H1 (cell line): ENCODE measurements around the gene NAV3. TPM values are rescaled to one million over a fixed set of nuclear protein-coding genes. Genes with fewer than 3 reads are reported as not detected.
A peak's percentile ranks its signal among the peaks of the same experiment; 100 is the strongest.

Experiments
- CTCF ChIA-PET: fragments of 300-600 bp; sonication (Branson Sonifier 250); formaldehyde crosslinking; loops from one replicate; lab custom pipeline; 2021; ENCODE audit not compliant: partially characterized antibody; lab: Charles Lee
- POLR2A ChIA-PET: fragments of 300-600 bp; sonication (Branson Sonifier 250); formaldehyde crosslinking; loops from one replicate; lab custom pipeline; 2021; ENCODE audit warnings: inconsistent platforms; ENCODE audit not compliant: partially characterized antibody; lab: Charles Lee
- DNase-seq, 2 experiments: peaks; one replicate each; pipeline versions ENCODE4 v3.0.0 to v3.0.0-alpha.2; 2010 to 2022; ENCODE audit warnings: low spot score in 2 of 2, low read depth in 1 of 2, mixed read lengths in 1 of 2
- FAIRE-seq: peaks from 2 replicates; lab custom pipeline; 2011; peaks lifted over from hg19 to GRCh38; lab: Jason Lieb, UNC
- H2AFZ ChIP-seq: 2 replicates; pipeline ENCODE4 v1.8.1; 2012; ENCODE audit warnings: low read length, inconsistent platforms
- H2AK5ac ChIP-seq: 2 replicates; pipeline ENCODE4 v1.6.1; 2013; ENCODE audit warnings: low read depth, low read length
- H2BK120ac ChIP-seq: replicated peaks from 2 replicates; pipeline ENCODE3; 2013; ENCODE audit warnings: low read depth, low read length, inconsistent platforms
- H2BK12ac ChIP-seq: 2 replicates; pipeline ENCODE4 v1.6.1; 2013; ENCODE audit warnings: low read depth, low read length
- H2BK15ac ChIP-seq: 2 replicates; pipeline ENCODE4 v1.6.1; 2013; ENCODE audit warnings: low read length
- H2BK20ac ChIP-seq: 2 replicates; pipeline ENCODE4 v1.6.1; 2013; ENCODE audit warnings: low read length
- H2BK5ac ChIP-seq: 2 replicates; pipeline ENCODE4 v1.6.1; 2013; ENCODE audit warnings: low read depth, low read length
- H3K14ac ChIP-seq: 2 replicates; pipeline ENCODE4 v1.6.1; 2013; ENCODE audit warnings: inconsistent platforms; ENCODE audit not compliant: insufficient read length
- H3K18ac ChIP-seq: 2 replicates; pipeline ENCODE4 v1.6.1; 2013; ENCODE audit warnings: low read length; ENCODE audit errors: extremely low read depth
- H3K23ac ChIP-seq: 2 replicates; pipeline ENCODE4 v1.6.1; 2013; ENCODE audit warnings: inconsistent platforms; ENCODE audit not compliant: insufficient read length
- H3K23me2 ChIP-seq: 2 replicates; pipeline ENCODE4 v1.6.1; 2013; ENCODE audit warnings: low read depth, low read length
- H3K27ac ChIP-seq: 2 replicates; pipeline ENCODE4 v1.6.1; 2011; ENCODE audit warnings: low read depth, low read length, inconsistent platforms
- H3K27me3 ChIP-seq, 4 experiments: replicated peaks in 1 of 4; 1 replicate in 1 of 4; 2 replicates in 3 of 4; pipeline versions ENCODE4 v1.6.1 to v1.8.1; 2011 to 2013; ENCODE audit warnings: low read length in 3 of 4, mild to moderate bottlenecking in 3 of 4, inconsistent platforms in 2 of 4, mixed read lengths in 2 of 4, moderate library complexity in 1 of 4; ENCODE audit not compliant: control insufficient read depth in 3 of 4, insufficient read depth in 3 of 4; ENCODE audit errors: extremely low read depth in 1 of 4
- H3K36me3 ChIP-seq, 4 experiments: 2 replicates each; pipeline versions ENCODE4 v1.6.1 to v1.8.1; 2011 to 2013; ENCODE audit warnings: mild to moderate bottlenecking in 4 of 4, low read length in 3 of 4, moderate library complexity in 2 of 4, control low read depth in 1 of 4, inconsistent platforms in 1 of 4; ENCODE audit not compliant: insufficient read depth in 4 of 4, control insufficient read depth in 2 of 4
- H3K4ac ChIP-seq: replicated peaks from 2 replicates; pipeline ENCODE3; 2013; ENCODE audit warnings: low read length, low read depth, mixed read lengths, inconsistent platforms; ENCODE audit not compliant: insufficient read length
- H3K4me1 ChIP-seq, 4 experiments: replicated peaks in 1 of 4; 1 replicate in 1 of 4; 2 replicates in 3 of 4; pipeline versions ENCODE4 v1.6.1 to v1.8.1; 2011 to 2013; ENCODE audit warnings: low read length in 3 of 4, inconsistent platforms in 2 of 4, mixed read lengths in 1 of 4; ENCODE audit not compliant: insufficient read depth in 4 of 4, control insufficient read depth in 3 of 4
- H3K4me2 ChIP-seq, 2 experiments: 2 replicates each; pipeline versions ENCODE4 v1.6.1 to v1.8.1; 2011 to 2013; ENCODE audit warnings: low read depth in 2 of 2, low read length in 2 of 2, control low read depth in 1 of 2, inconsistent platforms in 1 of 2, mild to moderate bottlenecking in 1 of 2; ENCODE audit not compliant: insufficient read depth in 1 of 2
- H3K4me3 ChIP-seq, 4 experiments: fragments of 200-600, 300-600 bp in 1 of 4; sonication (generic), shearing (Covaris generic), sonication (Bioruptor Twin) in 1 of 4; 2 replicates each; pipeline versions ENCODE4 v1.5.1 to v1.8.1; 2011 to 2016; ENCODE audit warnings: low read length in 4 of 4, low read depth in 3 of 4, control low read depth in 2 of 4, inconsistent platforms in 2 of 4, mild to moderate bottlenecking in 2 of 4, mixed read lengths in 1 of 4, moderate library complexity in 1 of 4; ENCODE audit not compliant: insufficient read depth in 2 of 4; ENCODE audit errors: extremely low read depth in 1 of 4
- H3K56ac ChIP-seq: replicated peaks from 2 replicates; pipeline ENCODE3; 2013; ENCODE audit warnings: low read depth, mild to moderate bottlenecking, mixed read lengths, low read length, inconsistent platforms; ENCODE audit not compliant: insufficient read length
- H3K79me1 ChIP-seq: 2 replicates; pipeline ENCODE4 v1.6.1; 2013; ENCODE audit warnings: low read depth, low read length, control low read depth
- H3K79me2 ChIP-seq, 2 experiments: 2 replicates each; pipeline versions ENCODE4 v1.6.1 to v1.8.1; 2012 to 2013; ENCODE audit warnings: low read length in 2 of 2, mild to moderate bottlenecking in 2 of 2, inconsistent platforms in 1 of 2; ENCODE audit not compliant: insufficient read depth in 2 of 2, control insufficient read depth in 1 of 2
- H3K9ac ChIP-seq, 4 experiments: replicated peaks in 1 of 4; 1 replicate in 1 of 4; 2 replicates in 3 of 4; pipeline versions ENCODE4 v1.6.1 to v1.8.1; 2011 to 2013; ENCODE audit warnings: low read depth in 3 of 4, low read length in 3 of 4, control low read depth in 2 of 4, mild to moderate bottlenecking in 2 of 4, moderate library complexity in 2 of 4, inconsistent platforms in 1 of 4; ENCODE audit errors: extremely low read depth in 1 of 4
- H3K9me3 ChIP-seq, 2 experiments: 2 replicates each; pipeline versions ENCODE4 v1.6.1 to v1.8.1; 2012 to 2013; ENCODE audit warnings: mild to moderate bottlenecking in 2 of 2, moderate library complexity in 2 of 2, control low read depth in 1 of 2, inconsistent platforms in 1 of 2, low read depth in 1 of 2, low read length in 1 of 2, mixed read lengths in 1 of 2; ENCODE audit not compliant: insufficient read depth in 2 of 2
- H4K20me1 ChIP-seq, 2 experiments: replicated peaks in 1 of 2; 2 replicates each; pipeline versions ENCODE3 to v1.8.1; 2011 to 2013; ENCODE audit warnings: inconsistent platforms in 2 of 2, low read length in 2 of 2, mild to moderate bottlenecking in 1 of 2; ENCODE audit not compliant: insufficient read depth in 2 of 2, control insufficient read depth in 1 of 2
- H4K5ac ChIP-seq: 2 replicates; pipeline ENCODE4 v1.6.1; 2013; ENCODE audit warnings: low read length, low read depth, mixed read lengths, inconsistent platforms; ENCODE audit not compliant: insufficient read length
- H4K8ac ChIP-seq: 2 replicates; pipeline ENCODE4 v1.8.0; 2013; ENCODE audit warnings: mild to moderate bottlenecking, moderate library complexity, low read length, inconsistent platforms; ENCODE audit not compliant: insufficient read depth; ENCODE audit errors: extremely low read depth
- H4K91ac ChIP-seq: replicated peaks from 2 replicates; pipeline ENCODE3; 2013; ENCODE audit warnings: low read length, mixed read lengths, inconsistent platforms; ENCODE audit not compliant: insufficient read length
- HDAC6 ChIP-seq: IDR thresholded peaks from one replicate; pipeline ENCODE4 v1.7.1; 2012; ENCODE audit warnings: low read depth, mild to moderate bottlenecking, inconsistent platforms, low read length, moderate library complexity
- KDM4A ChIP-seq: IDR thresholded peaks from one replicate; pipeline ENCODE4 v1.7.1; 2012; ENCODE audit warnings: low read depth, mild to moderate bottlenecking, moderate library complexity, low read length, inconsistent platforms; ENCODE audit not compliant: severe bottlenecking
- NRF1 ChIP-seq: IDR thresholded peaks from 2 replicates; pipeline ENCODE4 v1.6.1; 2011; ENCODE audit warnings: mild to moderate bottlenecking, low read depth, low read length, improper control_type of control experiment
- POU5F1 ChIP-seq: IDR thresholded peaks from 2 replicates; pipeline ENCODE4 v1.6.1; 2011; ENCODE audit warnings: low read depth, mild to moderate bottlenecking, low read length, moderate library complexity
- RAD21 ChIP-seq, 2 experiments: IDR thresholded peaks in 1 of 2; conservative IDR thresholded peaks in 1 of 2; 2 replicates each; pipeline ENCODE4 v1.6.1; 2011; ENCODE audit warnings: low read depth in 2 of 2, low read length in 2 of 2, improper control_type of control experiment in 1 of 2, inconsistent platforms in 1 of 2, mild to moderate bottlenecking in 1 of 2, moderate library complexity in 1 of 2
- SP1 ChIP-seq: IDR thresholded peaks from 2 replicates; pipeline ENCODE4 v1.6.1; 2011; ENCODE audit warnings: low read depth, low read length
- ZNF274 ChIP-seq: IDR thresholded peaks from 2 replicates; pipeline ENCODE4 v1.7.0; 2012; ENCODE audit warnings: low read length, borderline replicate concordance; ENCODE audit errors: extremely low read depth
- WGBS, 2 experiments: shearing (Covaris generic) in 1 of 2; methylation state at CpG; one replicate each; pipeline versions ENCODE4 v1.1.6 to v1.1.7; 2013 to 2015; ENCODE audit warnings: low lambda C conversion rate in 2 of 2, mixed read lengths in 2 of 2, inconsistent platforms in 1 of 2, low coverage in 1 of 2, missing lambda C conversion rate in 1 of 2; ENCODE audit not compliant: insufficient replicate concordance in 2 of 2, insufficient coverage in 1 of 2, insufficient read length in 1 of 2; ENCODE audit errors: extremely low coverage in 1 of 2, missing lambda C conversion rate in 1 of 2; 5-methylcytosine and 5-hydroxymethylcytosine counted together
- polyA plus RNA-seq, 7 experiments: library from polyadenylated mRNA; depleted of rRNA in 3 of 7; stranded (reverse) in 5 of 7; unstranded in 2 of 7; fragments of >200 nt in 5 of 7; fragments of 200-250 nt in 2 of 7; gene quantifications; 1 replicate in 5 of 7; 2 replicates in 1 of 7; 4 replicates in 1 of 7; pipeline versions ENCODE4 v1.2.1 to v1.2.3, GENCODE V29; 2011 to 2013; ENCODE audit warnings: missing spikeins in 2 of 7, mixed read lengths in 2 of 7
- total RNA-seq: library from RNA; stranded (reverse); fragmentation: NEBNext Ultra II Directional; extraction: Animal tissue kit (Norgen Biotek cat#: 25700); gene quantifications from 2 replicates; pipeline ENCODE4 v1.2.1, GENCODE V29; 2021
- TF ChIP-seq, protein P1 (sequence below): IDR thresholded peaks from 2 replicates; pipeline ENCODE4 v1.6.1; 2012; ENCODE audit warnings: low read length, inconsistent platforms

NAV3 gene
- total and polyA plus RNA-seq, 2 of the 8 experiments (the other 6 are each of a cell fraction or from before 2014, with no cell fraction given), result 0.47 to 5.0 TPM

GRCh38 chr12:78118036-78118435 lies 287.3 kb downstream of the NAV3 start:
- H3K4ac ChIP-seq, result no peak overlapping the region
- no peak for FAIRE-seq
- no peak overlapping the region for H2BK20ac ChIP-seq
- no peak overlapping the region for H3K14ac ChIP-seq
- no peak overlapping the region for H4K91ac ChIP-seq
- no peak overlapping the region for H3K27ac ChIP-seq
- H3K4me1 ChIP-seq, result no peaks in the 10 kb centered on the region
- H3K4me2 ChIP-seq, result no peak overlapping the region
- ChIA-PET POLR2A (no interaction called here), CTCF (interaction anchor here (0.9 to 3.4 kb wide), 6 partner anchors 12 to 121 kb away, joined by 3 to 17 read pairs (median 4); no protein-coding TSS in a partner anchor)
- H2AFZ ChIP-seq, result no peak overlapping the region
- H4K5ac ChIP-seq, result no peak overlapping the region
- no peak overlapping the region for H3K4me3 ChIP-seq
- H2BK5ac ChIP-seq, result no peak overlapping the region
- peak in 1 of 2 experiments; percentile 17 for DNase-seq
- no peak overlapping the region for H2BK15ac ChIP-seq
- no peaks in the 10 kb centered on the region for H3K79me1 ChIP-seq
- WGBS, 2 experiments, result 77% methylated on average over 6 of the region's 6 CpGs; no CpG with 5 or more reads in 1 of the 2 experiments
- H3K9me3 ChIP-seq, result peaks cover 9% of the 10 kb centered on the region in 2 experiments; a peak in 2 of 4 replicates
- no peak overlapping the region for H3K9ac ChIP-seq
- H3K27me3 ChIP-seq, result no peaks in the 10 kb centered on the region
- H2BK120ac ChIP-seq, result no peak overlapping the region
- no peak overlapping the region for H4K8ac ChIP-seq
- H3K23ac ChIP-seq, result no peak overlapping the region
- H3K18ac ChIP-seq, result no peak overlapping the region
- H2BK12ac ChIP-seq, result no peak overlapping the region
- no peaks in the 10 kb centered on the region for H3K79me2 ChIP-seq
- H2AK5ac ChIP-seq, result no peak overlapping the region
- no peak overlapping the region for H3K56ac ChIP-seq
- no peaks in the 10 kb centered on the region for H3K36me3 ChIP-seq
- H3K23me2 ChIP-seq, result no peaks in the 10 kb centered on the region
- no peaks in the 10 kb centered on the region for H4K20me1 ChIP-seq
- TF ChIP-seq RAD21 (IDR thresholded peaks at IDR 0.05 in 1 of 2, conservative IDR thresholded peaks at IDR 0.05 in 1 of 2; ENCODE audit: low read depth in 2 of 2, low read length in 2 of 2), result peak; percentile 41 to 53
- no peak for TF ChIP-seq NRF1
- no peak for TF ChIP-seq KDM4A
- no peak for TF ChIP-seq SP1
- no peak for TF ChIP-seq POU5F1
- no peak for TF ChIP-seq ZNF274
- TF ChIP-seq, protein P1, sequence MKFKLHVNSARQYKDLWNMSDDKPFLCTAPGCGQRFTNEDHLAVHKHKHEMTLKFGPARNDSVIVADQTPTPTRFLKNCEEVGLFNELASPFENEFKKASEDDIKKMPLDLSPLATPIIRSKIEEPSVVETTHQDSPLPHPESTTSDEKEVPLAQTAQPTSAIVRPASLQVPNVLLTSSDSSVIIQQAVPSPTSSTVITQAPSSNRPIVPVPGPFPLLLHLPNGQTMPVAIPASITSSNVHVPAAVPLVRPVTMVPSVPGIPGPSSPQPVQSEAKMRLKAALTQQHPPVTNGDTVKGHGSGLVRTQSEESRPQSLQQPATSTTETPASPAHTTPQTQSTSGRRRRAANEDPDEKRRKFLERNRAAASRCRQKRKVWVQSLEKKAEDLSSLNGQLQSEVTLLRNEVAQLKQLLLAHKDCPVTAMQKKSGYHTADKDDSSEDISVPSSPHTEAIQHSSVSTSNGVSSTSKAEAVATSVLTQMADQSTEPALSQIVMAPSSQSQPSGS, result no peak
- no peak for TF ChIP-seq HDAC6
